ENCODE data around the gene UGT8.

- TF ChIP-seq SPI1 (IDR thresholded peaks at IDR 0.05; ENCODE audit: low read depth, low read length): no peak
- no peak for TF ChIP-seq TAF1 (IDR thresholded peaks at IDR 0.05; ENCODE audit: low read depth, low read length)
- TF ChIP-seq POLR2AphosphoS5 (IDR thresholded peaks at IDR 0.05; ENCODE audit: low read depth, low read length): no peak
These were observed 99.6 kb downstream of the UGT8 start for GRCh38 chr4:114698231-114698630.
